ENCODE data around the gene FXYD3.

GRCh38 chr19:35171730-35172129, 56.1 kb downstream of the FXYD3 start:
- TF ChIP-seq POLR2A (IDR thresholded peaks at IDR 0.05): no peak
- TF ChIP-seq, protein P1, sequence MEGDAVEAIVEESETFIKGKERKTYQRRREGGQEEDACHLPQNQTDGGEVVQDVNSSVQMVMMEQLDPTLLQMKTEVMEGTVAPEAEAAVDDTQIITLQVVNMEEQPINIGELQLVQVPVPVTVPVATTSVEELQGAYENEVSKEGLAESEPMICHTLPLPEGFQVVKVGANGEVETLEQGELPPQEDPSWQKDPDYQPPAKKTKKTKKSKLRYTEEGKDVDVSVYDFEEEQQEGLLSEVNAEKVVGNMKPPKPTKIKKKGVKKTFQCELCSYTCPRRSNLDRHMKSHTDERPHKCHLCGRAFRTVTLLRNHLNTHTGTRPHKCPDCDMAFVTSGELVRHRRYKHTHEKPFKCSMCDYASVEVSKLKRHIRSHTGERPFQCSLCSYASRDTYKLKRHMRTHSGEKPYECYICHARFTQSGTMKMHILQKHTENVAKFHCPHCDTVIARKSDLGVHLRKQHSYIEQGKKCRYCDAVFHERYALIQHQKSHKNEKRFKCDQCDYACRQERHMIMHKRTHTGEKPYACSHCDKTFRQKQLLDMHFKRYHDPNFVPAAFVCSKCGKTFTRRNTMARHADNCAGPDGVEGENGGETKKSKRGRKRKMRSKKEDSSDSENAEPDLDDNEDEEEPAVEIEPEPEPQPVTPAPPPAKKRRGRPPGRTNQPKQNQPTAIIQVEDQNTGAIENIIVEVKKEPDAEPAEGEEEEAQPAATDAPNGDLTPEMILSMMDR (IDR thresholded peaks at IDR 0.05): no peak

Data from right lobe of liver (tissue), 4 donors.